GM08714 (cell line): ENCODE data around the gene NPY.
A peak's percentile ranks its signal among the peaks of the same experiment; 100 is the strongest.
"Not testable (repeated sequence)": the region's sequence is repeated elsewhere in the genome, so short reads cannot be mapped to it uniquely, and the experiment has no call there.

Experiments
- H3K4me3 ChIP-seq: fragments of 200-500 bp; sonication (Bioruptor generic); 2 replicates; pipeline ENCODE4 v1.5.1; 2014; ENCODE audit warnings: mild to moderate bottlenecking, low read length, inconsistent platforms
- ZNF274 ChIP-seq: IDR thresholded peaks from 2 replicates; pipeline ENCODE4 v1.6.1; 2012; ENCODE audit warnings: mild to moderate bottlenecking, low read depth, low read length

NPY gene

DNA sequence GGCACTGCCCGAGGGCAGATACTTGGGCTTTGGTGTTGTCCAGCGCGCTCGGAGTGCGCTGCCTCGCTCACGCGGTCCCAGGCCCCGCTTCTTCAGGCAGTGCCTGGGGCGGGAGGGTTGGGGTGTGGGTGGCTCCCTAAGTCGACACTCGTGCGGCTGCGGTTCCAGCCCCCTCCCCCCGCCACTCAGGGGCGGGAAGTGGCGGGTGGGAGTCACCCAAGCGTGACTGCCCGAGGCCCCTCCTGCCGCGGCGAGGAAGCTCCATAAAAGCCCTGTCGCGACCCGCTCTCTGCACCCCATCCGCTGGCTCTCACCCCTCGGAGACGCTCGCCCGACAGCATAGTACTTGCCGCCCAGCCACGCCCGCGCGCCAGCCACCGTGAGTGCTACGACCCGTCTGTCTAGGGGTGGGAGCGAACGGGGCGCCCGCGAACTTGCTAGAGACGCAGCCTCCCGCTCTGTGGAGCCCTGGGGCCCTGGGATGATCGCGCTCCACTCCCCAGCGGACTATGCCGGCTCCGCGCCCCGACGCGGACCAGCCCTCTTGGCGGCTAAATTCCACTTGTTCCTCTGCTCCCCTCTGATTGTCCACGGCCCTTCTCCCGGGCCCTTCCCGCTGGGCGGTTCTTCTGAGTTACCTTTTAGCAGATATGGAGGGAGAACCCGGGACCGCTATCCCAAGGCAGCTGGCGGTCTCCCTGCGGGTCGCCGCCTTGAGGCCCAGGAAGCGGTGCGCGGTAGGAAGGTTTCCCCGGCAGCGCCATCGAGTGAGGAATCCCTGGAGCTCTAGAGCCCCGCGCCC, at the start of gene NPY:
Gene NPY, plus strand, starts transcription at position 294 of the 802 bp plus-strand sequence. CDS start 1,051 bp downstream, outside the sequence.
- H3K4me3 ChIP-seq: peak within 1 kb of the TSS; percentile 20; the same call in 1 of the 2 replicates
- TF ChIP-seq ZNF274: no peak

DNA sequence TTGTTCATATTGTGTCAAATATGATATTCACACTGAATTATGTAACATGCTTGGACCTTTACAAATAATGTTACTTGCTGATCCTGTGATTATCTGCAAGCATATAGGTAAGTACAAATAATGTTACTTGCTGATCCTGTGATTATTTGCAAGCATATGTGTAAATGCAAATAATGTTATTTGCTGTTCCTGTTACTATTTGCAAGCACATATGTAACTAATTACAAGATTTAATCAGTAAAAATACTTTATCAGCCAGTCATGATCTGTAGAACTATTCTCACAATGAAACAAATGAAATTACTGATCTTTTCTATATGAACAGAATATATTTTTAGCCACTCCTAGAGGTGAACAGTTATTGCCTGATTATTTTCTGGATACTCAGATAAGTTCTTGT, 44.7 kb upstream of the NPY start:
- TF ChIP-seq ZNF274: no peak
- no peak overlapping the region for H3K4me3 ChIP-seq

GRCh38 chr7:24241206-24241605, 42.8 kb upstream of the NPY start:
- no peak overlapping the region for H3K4me3 ChIP-seq
- TF ChIP-seq ZNF274: no peak

DNA sequence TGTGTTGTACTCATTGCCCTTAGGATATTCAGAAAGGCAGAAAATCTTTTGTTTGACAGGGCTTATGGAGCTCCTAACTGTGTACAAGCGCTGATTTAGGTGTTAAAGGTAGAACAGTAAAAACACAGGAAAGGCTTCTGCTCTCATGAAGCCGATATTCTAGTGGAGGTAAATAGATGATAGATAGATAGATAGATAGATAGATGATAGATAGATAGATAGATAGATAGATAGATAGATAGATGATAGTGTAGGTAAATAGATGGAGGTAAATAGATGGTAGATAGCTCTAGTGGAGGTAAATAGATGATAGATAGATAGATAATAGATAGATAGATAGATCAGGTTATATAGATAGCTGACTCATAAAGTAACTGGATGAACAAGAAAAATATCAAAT, 39.4 kb upstream of the NPY start:
- TF ChIP-seq ZNF274: no peak
- no peak overlapping the region for H3K4me3 ChIP-seq

DNA sequence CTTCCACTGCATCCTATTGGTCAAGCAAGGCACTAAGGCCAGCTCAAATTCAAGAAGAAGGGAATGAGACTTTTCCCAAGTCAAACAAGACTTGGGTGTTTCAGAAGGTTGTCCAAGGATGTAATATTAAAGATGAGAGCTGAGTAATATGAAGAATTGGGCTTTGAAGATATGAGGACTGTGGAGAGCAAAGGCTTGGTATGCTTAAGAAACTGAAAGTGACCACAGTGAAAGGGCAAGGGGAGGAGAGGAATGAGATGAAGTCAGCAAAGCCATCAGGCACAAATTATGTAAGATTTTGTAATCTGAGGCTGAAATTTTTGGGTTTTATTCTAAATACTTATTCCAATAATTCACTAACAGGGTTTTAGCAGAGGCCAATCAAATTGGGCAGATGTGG, 38.6 kb upstream of the NPY start:
- H3K4me3 ChIP-seq: no peak overlapping the region
- no peak for TF ChIP-seq ZNF274

DNA sequence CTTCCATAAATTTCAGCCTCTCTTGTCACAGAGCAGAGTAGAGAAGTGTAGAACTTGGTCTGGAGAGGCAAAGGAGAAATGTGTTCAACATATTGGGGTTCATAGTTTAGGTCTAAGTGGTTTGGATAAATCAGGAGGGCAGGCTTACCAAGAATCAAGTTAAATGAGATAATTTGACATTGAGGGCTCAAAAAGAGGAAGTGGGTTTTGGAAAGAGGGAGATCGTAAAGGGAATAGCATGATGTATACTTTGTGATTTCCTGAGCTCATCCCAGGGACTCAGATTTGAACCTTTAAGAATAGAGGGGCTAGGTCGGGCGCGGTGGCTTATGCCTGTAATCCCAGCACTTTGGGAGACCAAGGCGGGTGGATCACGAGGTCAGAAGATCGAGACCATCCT, 34.7 kb upstream of the NPY start:
- TF ChIP-seq ZNF274: no peak
- H3K4me3 ChIP-seq: no peak overlapping the region

- TF ChIP-seq ZNF274: no peak
- no peak overlapping the region for H3K4me3 ChIP-seq
Observed at GRCh38 chr7:24251568-24251967, 32.4 kb upstream of the NPY start.

- no peak for TF ChIP-seq ZNF274
- H3K4me3 ChIP-seq: no peak overlapping the region
Observed at GRCh38 chr7:24255139-24255538, 28.9 kb upstream of the NPY start.

GRCh38 chr7:24258324-24258723, 25.7 kb upstream of the NPY start:
- not testable (repeated sequence) for H3K4me3 ChIP-seq

DNA sequence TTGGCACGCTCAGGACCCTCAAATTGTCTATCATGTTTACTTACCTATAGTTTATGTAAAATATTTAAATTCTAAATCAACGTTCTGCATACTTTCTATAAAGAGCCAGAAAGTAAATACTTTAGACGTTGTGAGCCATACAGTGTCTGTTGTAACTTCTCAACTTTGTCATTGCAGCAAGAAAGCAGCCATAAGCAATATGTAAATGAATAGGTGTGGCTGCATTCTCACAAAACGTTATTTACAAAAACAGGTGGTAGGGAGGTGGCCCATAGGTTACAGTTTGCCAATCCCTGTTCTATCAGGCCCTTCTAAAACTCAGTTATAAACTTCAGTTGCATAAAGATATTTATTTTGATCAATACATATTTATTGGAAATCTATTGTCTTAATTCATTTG, 12.1 kb upstream of the NPY start:
- no peak overlapping the region for H3K4me3 ChIP-seq

DNA sequence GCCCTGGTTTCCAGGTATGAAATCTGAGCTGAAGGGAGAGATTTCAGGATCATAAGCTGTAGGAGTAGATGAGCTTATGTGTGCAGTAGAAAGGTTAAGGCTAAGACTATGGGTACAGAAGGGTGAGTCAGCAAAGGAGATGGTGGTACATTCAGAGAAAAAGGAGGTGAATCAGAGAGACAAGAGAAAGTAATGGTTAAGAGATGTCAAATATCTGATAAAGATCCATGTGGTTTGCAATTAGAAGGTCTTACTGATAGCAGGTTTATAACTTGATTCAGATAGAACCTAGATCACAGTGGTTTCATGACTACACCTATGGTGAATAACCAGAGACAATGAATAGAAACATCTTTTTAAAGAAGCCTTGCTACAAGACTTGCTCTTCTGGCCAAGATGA, 4.5 kb upstream of the NPY start:
- TF ChIP-seq ZNF274: no peak

More for the DNA sequence above, 12.1 kb upstream of the NPY start:
- TF ChIP-seq ZNF274: no peak

DNA sequence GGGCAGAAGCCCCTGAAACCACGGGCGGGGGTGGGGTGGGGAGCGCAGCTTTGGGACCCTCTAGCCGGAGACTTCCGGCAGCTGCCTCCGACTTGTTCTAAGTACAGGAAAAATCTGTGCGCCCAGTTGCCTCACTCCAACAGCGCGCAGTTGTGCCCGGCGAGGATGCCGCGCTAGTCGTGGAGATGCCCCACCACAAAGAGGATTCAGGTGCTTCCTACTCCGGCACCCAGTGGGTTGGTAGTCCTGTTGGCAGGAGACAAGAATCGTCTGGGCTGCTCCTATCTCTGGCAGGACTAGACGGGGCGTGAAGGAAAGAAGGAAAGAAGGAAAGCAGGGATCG, 465 bp upstream of the NPY start:
- H3K4me3 ChIP-seq: peak overlapping the region; percentile 20; the same call in 1 of the 2 replicates
- no peak for TF ChIP-seq ZNF274

More for the DNA sequence above, 4.5 kb upstream of the NPY start:
- no peak overlapping the region for H3K4me3 ChIP-seq

DNA sequence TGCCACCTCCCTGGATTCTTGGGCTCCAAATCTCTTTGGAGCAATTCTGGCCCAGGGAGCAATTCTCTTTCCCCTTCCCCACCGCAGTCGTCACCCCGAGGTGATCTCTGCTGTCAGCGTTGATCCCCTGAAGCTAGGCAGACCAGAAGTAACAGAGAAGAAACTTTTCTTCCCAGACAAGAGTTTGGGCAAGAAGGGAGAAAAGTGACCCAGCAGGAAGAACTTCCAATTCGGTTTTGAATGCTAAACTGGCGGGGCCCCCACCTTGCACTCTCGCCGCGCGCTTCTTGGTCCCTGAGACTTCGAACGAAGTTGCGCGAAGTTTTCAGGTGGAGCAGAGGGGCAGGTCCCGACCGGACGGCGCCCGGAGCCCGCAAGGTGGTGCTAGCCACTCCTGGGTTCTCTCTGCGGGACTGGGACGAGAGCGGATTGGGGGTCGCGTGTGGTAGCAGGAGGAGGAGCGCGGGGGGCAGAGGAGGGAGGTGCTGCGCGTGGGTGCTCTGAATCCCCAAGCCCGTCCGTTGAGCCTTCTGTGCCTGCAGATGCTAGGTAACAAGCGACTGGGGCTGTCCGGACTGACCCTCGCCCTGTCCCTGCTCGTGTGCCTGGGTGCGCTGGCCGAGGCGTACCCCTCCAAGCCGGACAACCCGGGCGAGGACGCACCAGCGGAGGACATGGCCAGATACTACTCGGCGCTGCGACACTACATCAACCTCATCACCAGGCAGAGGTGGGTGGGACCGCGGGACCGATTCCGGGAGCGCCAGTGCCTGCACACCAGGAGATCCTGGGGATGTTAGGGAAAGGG, 913 bp downstream of the NPY start:
- H3K4me3 ChIP-seq: peak overlapping the region; percentile 20; the same call in 1 of the 2 replicates
- TF ChIP-seq ZNF274: no peak

DNA sequence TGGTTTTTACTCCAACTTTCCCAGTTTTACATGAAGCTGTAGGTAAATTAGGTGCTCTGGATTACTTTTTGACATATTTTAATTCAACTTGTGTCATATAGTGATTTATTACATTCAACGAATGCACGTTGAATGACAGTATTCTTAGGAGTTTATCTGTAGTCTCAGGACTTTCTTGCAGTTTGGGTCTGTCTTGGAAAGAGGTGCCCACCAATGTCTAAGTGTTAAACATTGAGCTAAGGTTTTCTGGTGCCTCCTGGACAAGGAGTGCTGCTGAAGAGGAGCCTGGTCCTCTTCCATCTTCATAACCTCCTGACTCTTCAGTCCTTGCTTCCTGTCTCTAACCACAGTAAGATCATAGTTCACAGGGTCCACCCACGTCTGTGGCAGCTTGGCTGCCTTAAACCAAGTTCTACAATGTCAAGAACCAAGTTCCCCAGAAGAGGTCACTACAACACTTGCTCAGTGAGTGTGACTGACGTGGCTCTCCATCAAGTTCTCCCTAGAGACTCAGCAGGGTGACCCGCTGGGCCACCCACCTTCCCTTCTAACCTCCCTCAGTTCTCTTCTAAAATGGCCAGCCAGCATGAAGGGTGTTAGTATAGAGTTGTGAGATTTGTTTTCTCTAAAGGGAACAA, 6.1 kb downstream of the NPY start:
- no peak overlapping the region for H3K4me3 ChIP-seq
- no peak for TF ChIP-seq ZNF274

GRCh38 chr7:24291271-24291670, 7.3 kb downstream of the NPY start:
- H3K4me3 ChIP-seq: no peak overlapping the region
- no peak for TF ChIP-seq ZNF274
